Measurements from ENCODE around the gene SVIP. TPM values are rescaled to one million over a fixed set of nuclear protein-coding genes. Genes with fewer than 3 reads are reported as not detected.
A peak's percentile ranks its signal among the peaks of the same experiment; 100 is the strongest.

The SVIP gene
- total RNA-seq (10 to 100 TPM in 7 of 9 donors, 1 to 10 TPM in 2; 7.9 to 33.9 (median 23.4) TPM), polyA plus RNA-seq (10 to 100 TPM in 1 of 2 donors, 1 to 10 TPM in 1; 9.3 to 17.3 TPM)
- long read RNA-seq, donor 1, full-length matches to known transcripts: 21 of 33 reads
- long read RNA-seq, donor 1, partial matches to known transcripts: 8 of 33 reads
- long read RNA-seq, donor 1, other reads (novel, unspliced or antisense): 4 of 33 reads
- long read RNA-seq, donor 2, full-length matches to known transcripts: 6 of 12 reads
- long read RNA-seq, donor 2, partial matches to known transcripts: 2 of 12 reads
- long read RNA-seq, donor 2, other reads (novel, unspliced or antisense): 4 of 12 reads
- long read RNA-seq, donor 3, full-length matches to known transcripts: 7 of 13 reads
- long read RNA-seq, donor 3, partial matches to known transcripts: 6 of 13 reads
- long read RNA-seq, donor 3, other reads (novel, unspliced or antisense): 0 of 13 reads

- Histone ChIP-seq H3K4me3 (peak within 1 kb of the TSS; percentile 73 to 96 (median 88)), H3K4me1 (peaks cover 0 to 18% (median 8%) of the 10 kb centered on the region in 12 donors), H3K27ac (peak within 1 kb of the TSS; percentile 51 to 92 (median 86)), H3K27me3 (no peaks in the 10 kb centered on the region), H3K9me3 (no peaks in the 10 kb centered on the region), H3K36me3 (peaks cover 0 to 28% (median 16%) of the 10 kb centered on the region in 9 donors)
- TF ChIP-seq CTCF (IDR thresholded peaks at IDR 0.05) (peak; percentile 44 to 80 (median 67)), POLR2A (IDR thresholded peaks at IDR 0.05) (peak in 1 of 2 donors; percentile 66)
- 1% methylated on average over 43 to 79 of the region's 79 CpGs for WGBS, 4 donors
- DNase-seq (peak; percentile 95 to 97 (median 96)), ATAC-seq (peak; percentile 95 to 100 (median 98))
- intact Hi-C loops (cut with DNase I): loop anchor here in 4 of 10 donors (1.0 to 10.0 kb wide), 4 partner anchors 21 to 205 kb away; partner anchors contain the start of gene FANCF (in 2 of the 4)
Measured at GRCh38 chr11:22829231-22830081, at the start of gene SVIP. TSS of gene SVIP (minus strand) at chr11:22829801. CDS start at chr11:22829748, 53 bp downstream.

GRCh38 chr11:22878604-22879003 is 49.0 kb upstream of the SVIP start:
- no peak for ATAC-seq
- H3K9me3 ChIP-seq: no peaks in the 10 kb centered on the region
- TF ChIP-seq POLR2A (IDR thresholded peaks at IDR 0.05) (no peak), CTCF (IDR thresholded peaks at IDR 0.05) (no peak)

GRCh38 chr11:22878039-22878438 is 48.4 kb upstream of the SVIP start:
- Histone ChIP-seq H3K9me3 (no peaks in the 10 kb centered on the region), H3K4me1 (peaks cover 0 to 2% (median 0%) of the 10 kb centered on the region in 12 donors), H3K27me3 (no peaks in the 10 kb centered on the region), H3K27ac (no peak overlapping the region), H3K36me3 (no peaks in the 10 kb centered on the region), H3K4me3 (no peak overlapping the region)
- no peak for ATAC-seq
- intact Hi-C loops (cut with DNase I): no loop called here
- TF ChIP-seq CTCF (IDR thresholded peaks at IDR 0.05): no peak
- no peak for TF ChIP-seq POLR2A (IDR thresholded peaks at IDR 0.05)
- no peak for DNase-seq

More at GRCh38 chr11:22878604-22879003, 49.0 kb upstream of the SVIP start:
- no peaks in the 10 kb centered on the region for H3K36me3 ChIP-seq
- H3K4me1 ChIP-seq: peaks cover 0 to 2% (median 0%) of the 10 kb centered on the region in 12 donors
- no peak overlapping the region for H3K27ac ChIP-seq
- H3K27me3 ChIP-seq: no peaks in the 10 kb centered on the region
- DNase-seq: no peak
- no peak overlapping the region for H3K4me3 ChIP-seq
- intact Hi-C loops (cut with DNase I): no loop called here

Measured in heart left ventricle (tissue), 16 donors.